Parathyroid adenoma (tissue), 2 donors: Measurements from ENCODE around the gene CRPPA.

Experiments
- H2AFZ ChIP-seq: fragments of 300-600 bp; sonication (generic); one replicate; pipeline ENCODE4 v1.7.0; 2017; ENCODE audit warnings: antibody characterized with exemption, mild to moderate bottlenecking
- H3K27ac ChIP-seq: fragments of 300-600 bp; sonication (generic); one replicate; pipeline ENCODE4 v1.7.0; 2017
- H3K27me3 ChIP-seq: fragments of 300-600 bp; sonication (generic); one replicate; pipeline ENCODE4 v1.7.0; 2017; ENCODE audit warnings: low read length; ENCODE audit not compliant: control insufficient read depth, insufficient read depth
- H3K36me3 ChIP-seq: fragments of 300-600 bp; sonication (generic); one replicate; pipeline ENCODE4 v1.7.0; 2017; ENCODE audit warnings: low read length; ENCODE audit not compliant: control insufficient read depth, insufficient read depth
- H3K4me1 ChIP-seq: fragments of 300-600 bp; sonication (generic); one replicate; pipeline ENCODE4 v1.7.0; 2017; ENCODE audit warnings: control low read depth
- H3K4me2 ChIP-seq: fragments of 300-600 bp; sonication (generic); one replicate; pipeline ENCODE4 v1.7.0; 2017; ENCODE audit warnings: low read length
- H3K4me3 ChIP-seq: fragments of 300-600 bp; sonication (generic); one replicate; pipeline ENCODE4 v1.7.0; 2017; ENCODE audit warnings: low read depth, low read length
- H3K79me2 ChIP-seq: fragments of 300-600 bp; sonication (generic); one replicate; pipeline ENCODE4 v1.7.0; 2017; ENCODE audit warnings: control low read depth
- H3K9ac ChIP-seq: fragments of 300-600 bp; sonication (generic); one replicate; pipeline ENCODE4 v1.7.0; 2017; ENCODE audit warnings: mild to moderate bottlenecking
- H3K9me3 ChIP-seq: fragments of 300-600 bp; sonication (generic); one replicate; pipeline ENCODE4 v1.7.0; 2017; ENCODE audit warnings: low read length; ENCODE audit not compliant: control insufficient read depth
- TF ChIP-seq, protein P1 (sequence below): fragments of 300-600 bp; sonication (generic); IDR thresholded peaks from one replicate; pipeline ENCODE4 v1.7.0; 2017; ENCODE audit warnings: antibody characterized with exemption, mild to moderate bottlenecking
- donor health status: primary hyperparathyroidism.

CRPPA gene

GRCh38 chr7:16399916-16400892, 21.1 kb downstream of the CRPPA start:
- Histone ChIP-seq H3K36me3 (no peaks in the 10 kb centered on the region), H3K4me1 (no peaks in the 10 kb centered on the region), H3K4me2 (no peak overlapping the region), H2AFZ (no peak overlapping the region), H3K27ac (no peak overlapping the region), H3K27me3 (no peaks in the 10 kb centered on the region), H3K9me3 (no peaks in the 10 kb centered on the region), H3K79me2 (no peaks in the 10 kb centered on the region), H3K4me3 (no peak overlapping the region), H3K9ac (no peak overlapping the region)
- TF ChIP-seq, protein P1, sequence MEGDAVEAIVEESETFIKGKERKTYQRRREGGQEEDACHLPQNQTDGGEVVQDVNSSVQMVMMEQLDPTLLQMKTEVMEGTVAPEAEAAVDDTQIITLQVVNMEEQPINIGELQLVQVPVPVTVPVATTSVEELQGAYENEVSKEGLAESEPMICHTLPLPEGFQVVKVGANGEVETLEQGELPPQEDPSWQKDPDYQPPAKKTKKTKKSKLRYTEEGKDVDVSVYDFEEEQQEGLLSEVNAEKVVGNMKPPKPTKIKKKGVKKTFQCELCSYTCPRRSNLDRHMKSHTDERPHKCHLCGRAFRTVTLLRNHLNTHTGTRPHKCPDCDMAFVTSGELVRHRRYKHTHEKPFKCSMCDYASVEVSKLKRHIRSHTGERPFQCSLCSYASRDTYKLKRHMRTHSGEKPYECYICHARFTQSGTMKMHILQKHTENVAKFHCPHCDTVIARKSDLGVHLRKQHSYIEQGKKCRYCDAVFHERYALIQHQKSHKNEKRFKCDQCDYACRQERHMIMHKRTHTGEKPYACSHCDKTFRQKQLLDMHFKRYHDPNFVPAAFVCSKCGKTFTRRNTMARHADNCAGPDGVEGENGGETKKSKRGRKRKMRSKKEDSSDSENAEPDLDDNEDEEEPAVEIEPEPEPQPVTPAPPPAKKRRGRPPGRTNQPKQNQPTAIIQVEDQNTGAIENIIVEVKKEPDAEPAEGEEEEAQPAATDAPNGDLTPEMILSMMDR = no peak

DNA sequence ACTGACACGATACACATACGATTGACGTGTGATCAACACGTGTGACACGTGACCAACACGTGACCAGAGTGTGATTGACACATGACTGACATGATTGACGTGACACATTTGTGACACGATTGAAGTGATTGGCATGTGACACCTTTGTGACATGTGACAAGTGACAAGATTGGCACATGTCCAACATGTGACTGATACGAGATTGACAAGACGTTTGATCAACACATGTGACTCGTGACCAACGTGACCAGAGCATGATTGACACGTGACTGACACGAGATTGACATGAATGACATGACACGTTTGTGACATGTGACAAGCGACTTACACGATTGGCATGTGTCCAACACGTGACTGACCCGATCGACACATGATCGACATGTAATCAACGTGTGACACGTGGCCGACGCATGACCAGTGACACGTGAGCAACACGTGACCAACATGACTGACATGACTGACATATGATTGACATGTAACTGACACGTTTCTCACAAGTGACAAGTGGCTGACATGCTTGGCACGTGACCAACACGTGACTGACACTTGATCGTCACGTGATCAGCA, 22.0 kb downstream of the CRPPA start:
- Histone ChIP-seq H3K9me3 (no peaks in the 10 kb centered on the region), H2AFZ (no peak overlapping the region)
- TF ChIP-seq, protein P1 = no peak

DNA sequence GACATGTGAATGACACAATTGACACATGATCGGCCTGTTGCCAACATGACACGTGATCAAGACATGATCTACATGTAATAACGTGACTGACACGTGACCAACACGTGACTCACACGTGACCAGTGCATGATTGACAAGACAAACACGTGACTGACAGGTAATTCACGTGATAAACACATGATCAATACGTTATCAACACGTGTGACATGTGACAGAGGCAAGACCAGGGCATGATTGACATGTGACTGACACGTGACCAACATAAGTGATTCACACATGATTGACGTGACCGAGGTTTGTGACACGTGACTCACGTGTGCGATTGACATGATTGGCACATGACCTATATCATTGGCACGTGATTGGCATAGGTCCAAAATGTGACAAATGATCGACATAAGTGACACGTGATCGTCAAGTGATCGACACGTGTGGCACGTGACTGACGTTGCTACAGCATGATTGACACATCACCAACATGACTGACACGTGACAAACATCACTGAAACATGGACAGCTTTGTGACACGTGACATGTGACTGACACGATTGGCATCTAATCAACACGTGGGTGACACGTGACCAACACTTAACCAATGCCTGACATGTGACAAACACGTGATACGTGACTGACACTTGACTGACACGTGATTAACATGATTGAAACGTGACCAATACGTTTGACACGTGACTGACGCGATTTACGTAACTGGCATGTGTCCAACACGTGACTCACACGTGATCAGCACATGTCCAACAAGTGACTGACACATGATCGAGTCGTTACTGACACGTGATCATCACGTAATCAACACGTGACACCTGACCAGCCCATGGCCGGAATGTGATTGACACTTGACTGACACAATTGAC, 23.0 kb downstream of the CRPPA start:
- Histone ChIP-seq H3K9ac (no peak overlapping the region), H3K9me3 (no peaks in the 10 kb centered on the region), H3K79me2 (no peaks in the 10 kb centered on the region), H2AFZ (no peak overlapping the region), H3K27ac (no peak overlapping the region), H3K27me3 (no peaks in the 10 kb centered on the region), H3K4me3 (no peak overlapping the region), H3K36me3 (no peaks in the 10 kb centered on the region), H3K4me1 (no peaks in the 10 kb centered on the region), H3K4me2 (no peak overlapping the region)
- TF ChIP-seq, protein P1 = no peak

More for the DNA sequence above, 22.0 kb downstream of the CRPPA start:
- H3K9ac ChIP-seq = no peak overlapping the region
- H3K4me1 ChIP-seq = no peaks in the 10 kb centered on the region
- no peak overlapping the region for H3K4me2 ChIP-seq
- no peak overlapping the region for H3K4me3 ChIP-seq
- H3K27me3 ChIP-seq = no peaks in the 10 kb centered on the region
- no peak overlapping the region for H3K27ac ChIP-seq
- no peaks in the 10 kb centered on the region for H3K36me3 ChIP-seq
- H3K79me2 ChIP-seq = no peaks in the 10 kb centered on the region

GRCh38 chr7:16397501-16398145, 23.7 kb downstream of the CRPPA start:
- H3K9me3 ChIP-seq = no peaks in the 10 kb centered on the region
- H3K36me3 ChIP-seq = no peaks in the 10 kb centered on the region
- H3K4me2 ChIP-seq = no peak overlapping the region
- no peak overlapping the region for H3K4me3 ChIP-seq
- H3K79me2 ChIP-seq = no peaks in the 10 kb centered on the region
- no peak overlapping the region for H3K9ac ChIP-seq
- no peaks in the 10 kb centered on the region for H3K27me3 ChIP-seq
- TF ChIP-seq, protein P1 = no peak
- H3K4me1 ChIP-seq = no peaks in the 10 kb centered on the region
- no peak overlapping the region for H3K27ac ChIP-seq
- no peak overlapping the region for H2AFZ ChIP-seq
